Measurements from ENCODE around the gene ZFC3H1.
A peak's percentile ranks its signal among the peaks of the same experiment; 100 is the strongest.

Gene ZFC3H1

GRCh38 chr12:71599210-71599609 is 64.4 kb downstream of the ZFC3H1 start:
- no peak for DNase-seq (ENCODE audit: low read depth)
- no peak for TF ChIP-seq CTCF (IDR thresholded peaks at IDR 0.05; ENCODE audit: low read length, missing control alignments)
- no peak overlapping the region for H3K4me3 ChIP-seq (replicated peaks; ENCODE audit: low read depth, low read length)

- TF ChIP-seq CTCF (IDR thresholded peaks at IDR 0.05; ENCODE audit: low read length, missing control alignments) = peak; percentile 13
- peak; percentile 68 for DNase-seq (ENCODE audit: low read depth)
Measured at GRCh38 chr12:71594214-71594948, 69.3 kb downstream of the ZFC3H1 start.

GRCh38 chr12:71592841-71593240 is 70.8 kb downstream of the ZFC3H1 start:
- TF ChIP-seq CTCF (IDR thresholded peaks at IDR 0.05; ENCODE audit: low read length, missing control alignments) = no peak
- no peak for DNase-seq (ENCODE audit: low read depth)
- H3K4me3 ChIP-seq (replicated peaks; ENCODE audit: low read depth, low read length) = no peak overlapping the region

More at GRCh38 chr12:71594214-71594948, 69.3 kb downstream of the ZFC3H1 start:
- peak overlapping the region; percentile 50 for H3K4me3 ChIP-seq (replicated peaks; ENCODE audit: low read depth, low read length)

GRCh38 chr12:71591601-71592000 is 72.0 kb downstream of the ZFC3H1 start:
- no peak for TF ChIP-seq CTCF (IDR thresholded peaks at IDR 0.05; ENCODE audit: low read length, missing control alignments)
- no peak for DNase-seq (ENCODE audit: low read depth)
- H3K4me3 ChIP-seq (replicated peaks; ENCODE audit: low read depth, low read length) = no peak overlapping the region

GRCh38 chr12:71589478-71589881 is 74.2 kb downstream of the ZFC3H1 start:
- no peak for TF ChIP-seq CTCF (IDR thresholded peaks at IDR 0.05; ENCODE audit: low read length, missing control alignments)
- H3K4me3 ChIP-seq (replicated peaks; ENCODE audit: low read depth, low read length) = no peak overlapping the region
- peak; percentile 20 for DNase-seq (ENCODE audit: low read depth)

GRCh38 chr12:71587012-71587411 is 76.6 kb downstream of the ZFC3H1 start:
- no peak for TF ChIP-seq CTCF (IDR thresholded peaks at IDR 0.05; ENCODE audit: low read length, missing control alignments)
- DNase-seq (ENCODE audit: low read depth) = no peak
- H3K4me3 ChIP-seq (replicated peaks; ENCODE audit: low read depth, low read length) = no peak overlapping the region

- TF ChIP-seq CTCF (IDR thresholded peaks at IDR 0.05; ENCODE audit: low read length, missing control alignments) = no peak
- no peak overlapping the region for H3K4me3 ChIP-seq (replicated peaks; ENCODE audit: low read depth, low read length)
- DNase-seq (ENCODE audit: low read depth) = no peak
Measured at GRCh38 chr12:71585218-71585617, 78.4 kb downstream of the ZFC3H1 start.
